HEK293 (cell line): ENCODE results near the gene C5AR2.
"Not testable (repeated sequence)": the region's sequence is repeated elsewhere in the genome, so short reads cannot be mapped to it uniquely, and the experiment has no call there.

ENCODE experiments used
- CTCF ChIA-PET: fragments of 350-600 bp; formaldehyde crosslinking; extraction: SDS; loops from one replicate; lab custom pipeline; 2021; ENCODE audit warnings: antibody characterized with exemption; lab: Yijun Ruan, JAX
- POLR2A ChIA-PET: fragments of 300-600 bp; formaldehyde crosslinking; extraction: SDS; loops from one replicate; lab custom pipeline; 2020; ENCODE audit warnings: antibody characterized with exemption, inconsistent platforms; lab: Yijun Ruan, JAX
- H3K27ac ChIP-seq: fragments of 200-500 bp; sonication (Bioruptor generic); 2 replicates; pipeline ENCODE4 v1.5.1; 2014; ENCODE audit warnings: low read depth, low read length, control low read depth, inconsistent platforms; ENCODE audit errors: extremely low read depth
- H3K36me3 ChIP-seq, 2 experiments: fragments of 200-500 bp in 1 of 2; sonication (Bioruptor generic) in 1 of 2; 1 replicate in 1 of 2; 2 replicates in 1 of 2; pipeline ENCODE4 v1.5.1; 2014 to 2017; ENCODE audit warnings: inconsistent platforms in 2 of 2, low read length in 2 of 2; ENCODE audit not compliant: control insufficient read depth in 2 of 2, insufficient read depth in 1 of 2
- H3K4me1 ChIP-seq: fragments of 200-500 bp; sonication (Bioruptor generic); 2 replicates; pipeline ENCODE4 v1.5.1; 2014; ENCODE audit warnings: mild to moderate bottlenecking, low read length, inconsistent platforms; ENCODE audit not compliant: control insufficient read depth, insufficient read depth
- H3K4me3 ChIP-seq: 2 replicates; pipeline ENCODE4 v1.5.1; 2011; ENCODE audit warnings: low read depth, mild to moderate bottlenecking, control low read depth, low read length, moderate library complexity
- H3K9me3 ChIP-seq: fragments of 200-500 bp; sonication (Bioruptor generic); 2 replicates; pipeline ENCODE4 v1.5.1; 2014; ENCODE audit warnings: low read depth, low read length, inconsistent platforms; ENCODE audit not compliant: control insufficient read depth, insufficient read depth
- KLF1 ChIP-seq: fragments of 450-650 bp; formaldehyde crosslinking; IDR thresholded peaks from 2 replicates; pipeline ENCODE4 v1.5.1; 2016; ENCODE audit warnings: missing biosample characterization, missing genetic modification characterization
- SCRT2 ChIP-seq: fragments of 450-650 bp; formaldehyde crosslinking; IDR thresholded peaks from 2 replicates; pipeline ENCODE4 v1.5.1; 2016; ENCODE audit warnings: missing biosample characterization, missing genetic modification characterization
- ZNF121 ChIP-seq: fragments of 450-650 bp; formaldehyde crosslinking; IDR thresholded peaks from 2 replicates; pipeline ENCODE4 v1.5.1; 2016; ENCODE audit warnings: missing biosample characterization, missing genetic modification characterization
- ZNF132 ChIP-seq: fragments of 450-650 bp; formaldehyde crosslinking; IDR thresholded peaks from 2 replicates; pipeline ENCODE4 v1.5.1; 2017; ENCODE audit warnings: missing biosample characterization, missing genetic modification characterization, borderline replicate concordance
- ZNF560 ChIP-seq: fragments of 450-650 bp; formaldehyde crosslinking; IDR thresholded peaks from 2 replicates; pipeline ENCODE4 v1.5.1; 2017; ENCODE audit warnings: missing biosample characterization, missing genetic modification characterization, borderline replicate concordance
- ZNF843 ChIP-seq: fragments of 450-650 bp; formaldehyde crosslinking; IDR thresholded peaks from 2 replicates; pipeline ENCODE4 v1.5.1; 2016; ENCODE audit warnings: missing biosample characterization, missing genetic modification characterization
- ZSCAN18 ChIP-seq: fragments of 450-650 bp; formaldehyde crosslinking; IDR thresholded peaks from 2 replicates; pipeline ENCODE4 v1.5.1; 2016; ENCODE audit warnings: missing biosample characterization, missing genetic modification characterization
- TF ChIP-seq, protein P1 (sequence below): fragments of 450-650 bp; formaldehyde crosslinking; IDR thresholded peaks from 2 replicates; pipeline ENCODE4 v1.5.1; 2016; ENCODE audit warnings: missing biosample characterization, missing genetic modification characterization
- TF ChIP-seq, protein P2 (sequence below): fragments of 450-650 bp; formaldehyde crosslinking; IDR thresholded peaks from 2 replicates; pipeline ENCODE4 v1.5.1; 2016; ENCODE audit warnings: missing biosample characterization, missing genetic modification characterization, borderline replicate concordance

Gene C5AR2

DNA sequence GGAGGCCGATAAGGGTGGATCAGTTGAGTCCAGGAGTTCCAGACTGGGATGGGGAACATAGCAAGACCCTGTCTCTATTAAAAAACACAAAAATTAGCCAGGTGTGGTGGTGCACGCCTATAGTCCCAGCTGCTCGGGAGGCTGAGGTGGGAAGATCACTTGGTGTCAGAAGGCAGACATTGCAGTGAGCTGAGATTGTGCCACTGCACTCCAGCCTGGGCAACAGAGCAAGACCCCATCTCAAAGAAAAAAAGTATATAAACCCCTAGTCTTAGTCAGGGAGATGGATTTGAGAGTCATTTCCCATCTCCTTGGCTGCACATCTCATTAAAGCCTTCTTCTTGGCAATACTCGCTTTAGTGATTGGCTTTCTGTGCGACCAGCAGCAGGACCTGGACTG, 51.9 kb downstream of the C5AR2 start:
- ChIA-PET CTCF (interaction anchor here (0.6 to 1.5 kb wide), 4 partner anchors 8 to 32 kb away, joined by 3 to 18 read pairs (median 4); no protein-coding TSS in a partner anchor), POLR2A (interaction anchor here (0.6 to 0.7 kb wide), 2 partner anchors 35 to 108 kb away, joined by 3 to 10 read pairs; partner anchors contain the start of gene DHX34)

GRCh38 chr19:47384533-47384932, 52.6 kb downstream of the C5AR2 start:
- POLR2A ChIA-PET, result interaction anchor here (0.6 to 1.6 kb wide), 3 partner anchors 35 to 109 kb away, joined by 3 to 6 read pairs (median 4); partner anchors contain the start of gene DHX34

More for the DNA sequence above, 51.9 kb downstream of the C5AR2 start:
- peaks cover 11 to 34% of the 10 kb centered on the region in 2 experiments for H3K36me3 ChIP-seq
- not testable (repeated sequence) for H3K9me3 ChIP-seq, H3K4me1 ChIP-seq, H3K27ac ChIP-seq, H3K4me3 ChIP-seq
- TF ChIP-seq, protein P1, sequence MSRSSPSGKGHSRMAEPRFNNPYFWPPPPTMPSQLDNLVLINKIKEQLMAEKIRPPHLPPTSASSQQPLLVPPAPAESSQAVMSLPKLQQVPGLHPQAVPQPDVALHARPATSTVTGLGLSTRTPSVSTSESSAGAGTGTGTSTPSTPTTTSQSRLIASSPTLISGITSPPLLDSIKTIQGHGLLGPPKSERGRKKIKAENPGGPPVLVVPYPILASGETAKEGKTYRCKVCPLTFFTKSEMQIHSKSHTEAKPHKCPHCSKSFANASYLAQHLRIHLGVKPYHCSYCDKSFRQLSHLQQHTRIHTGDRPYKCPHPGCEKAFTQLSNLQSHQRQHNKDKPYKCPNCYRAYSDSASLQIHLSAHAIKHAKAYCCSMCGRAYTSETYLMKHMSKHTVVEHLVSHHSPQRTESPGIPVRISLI, result 0 out of 2 replicates have a peak, but pooled peaks have one; percentile 58
- TF ChIP-seq ZNF121, result peak; percentile 92

DNA sequence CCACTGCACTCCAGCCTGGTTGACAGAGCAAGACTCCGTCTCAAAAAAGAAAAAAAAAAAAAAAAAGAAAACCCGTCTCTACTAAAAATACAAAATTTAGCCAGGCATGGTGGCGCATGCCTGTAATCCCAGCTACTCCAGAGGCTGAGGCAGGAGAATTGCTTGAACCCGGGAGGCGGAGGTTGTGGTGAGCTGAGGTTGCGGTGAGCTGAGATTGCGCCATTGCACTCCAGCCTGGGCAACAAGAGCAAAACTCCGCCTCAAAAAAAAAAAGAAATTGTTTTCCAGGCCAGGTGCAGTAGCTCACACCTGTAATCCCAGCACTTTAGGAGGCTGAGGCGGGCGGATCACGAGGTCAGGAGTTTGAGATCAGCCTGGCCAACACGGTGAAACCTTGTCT, 54.6 kb downstream of the C5AR2 start:
- H3K4me1 ChIP-seq, H3K9me3 ChIP-seq, H3K27ac ChIP-seq, H3K4me3 ChIP-seq, H3K36me3 ChIP-seq: not testable (repeated sequence)
- ChIA-PET CTCF (interaction anchor here (0.7 to 1.4 kb wide), 2 partner anchors 38 to 81 kb away, joined by 3 to 4 read pairs; partner anchors contain the start of gene DHX34), POLR2A (interaction anchor here (0.7 kb wide), 2 partner anchors 36 to 98 kb away, joined by 3 to 4 read pairs; partner anchors contain the start of gene KPTN)

More at GRCh38 chr19:47384533-47384932, 52.6 kb downstream of the C5AR2 start:
- CTCF ChIA-PET, result interaction anchor here (0.6 kb wide), 1 partner anchor 327 kb away, joined by 3 read pairs; no protein-coding TSS in a partner anchor
- peaks cover 8 to 29% of the 10 kb centered on the region in 2 experiments for H3K36me3 ChIP-seq
- not testable (repeated sequence) for H3K4me1 ChIP-seq, H3K27ac ChIP-seq
- TF ChIP-seq ZNF121, result peak; percentile 73
- TF ChIP-seq, all 188 proteins: peak for 1; not testable (repeated sequence) for 187
- not testable (repeated sequence) for H3K9me3 ChIP-seq, H3K4me3 ChIP-seq

DNA sequence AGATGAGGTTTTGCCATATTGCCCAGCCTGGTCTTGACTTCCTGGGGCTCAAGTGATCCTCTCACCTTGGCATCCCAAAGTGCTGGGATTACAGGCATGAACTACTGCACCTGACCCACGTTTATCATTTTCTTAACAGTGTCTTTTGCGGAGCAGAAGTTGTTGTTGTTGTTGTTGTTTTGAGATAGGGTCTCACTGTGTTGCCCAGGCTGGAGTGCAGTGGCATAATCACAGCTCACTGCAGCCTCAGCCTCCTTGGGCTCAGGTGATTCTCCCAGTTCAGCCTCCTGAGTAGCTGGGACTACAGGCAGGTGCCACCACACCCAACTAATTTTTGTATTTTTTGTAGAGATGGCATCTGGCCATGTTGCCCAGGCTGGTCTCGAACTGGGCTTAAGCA, 55.6 kb downstream of the C5AR2 start:
- H3K9me3 ChIP-seq, H3K27ac ChIP-seq, POLR2A ChIA-PET, H3K4me1 ChIP-seq, H3K4me3 ChIP-seq, H3K36me3 ChIP-seq: not testable (repeated sequence)
- peak; percentile 81; the same call in 1 of the 2 replicates for TF ChIP-seq ZNF121
- CTCF ChIA-PET, result interaction anchor here (1.4 kb wide), 1 partner anchor 39 kb away, joined by 3 read pairs; the partner anchor contains the start of gene DHX34

DNA sequence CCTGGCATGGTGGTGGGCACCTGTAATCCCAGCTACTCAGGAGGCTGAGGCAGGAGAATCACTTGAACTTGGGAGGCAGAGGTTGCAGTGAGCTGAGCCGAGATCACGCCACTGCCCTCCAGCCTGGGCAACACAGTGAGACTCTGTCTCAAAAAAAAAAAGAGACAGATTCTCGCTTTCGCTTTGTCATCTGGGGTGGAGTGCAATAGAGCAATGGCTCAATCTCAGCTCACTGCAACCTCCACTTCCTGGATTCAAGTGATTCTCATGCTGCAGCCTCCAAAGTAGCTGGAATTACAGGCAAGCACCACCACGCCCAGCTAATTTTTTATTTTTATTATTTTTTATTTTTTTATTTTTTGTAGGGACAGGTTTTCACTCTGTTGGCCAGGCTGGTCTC, 56.7 kb downstream of the C5AR2 start:
- H3K9me3 ChIP-seq, H3K36me3 ChIP-seq, POLR2A ChIA-PET, H3K4me3 ChIP-seq, H3K27ac ChIP-seq, H3K4me1 ChIP-seq: not testable (repeated sequence)
- CTCF ChIA-PET, result interaction anchor here (0.8 to 4.2 kb wide), 5 partner anchors 40 to 610 kb away, joined by 4 to 33 read pairs (median 5); partner anchors contain the start of gene DHX34

- ChIA-PET CTCF (interaction anchor here (0.7 to 4.2 kb wide), 8 partner anchors 19 to 1604 kb away, joined by 3 to 33 read pairs (median 5); partner anchors contain the start of genes DHX34 and RUVBL2), POLR2A (no interaction called here)
- no peak for TF ChIP-seq KLF1 (tag by site-specific recombination)
- TF ChIP-seq, protein P2, sequence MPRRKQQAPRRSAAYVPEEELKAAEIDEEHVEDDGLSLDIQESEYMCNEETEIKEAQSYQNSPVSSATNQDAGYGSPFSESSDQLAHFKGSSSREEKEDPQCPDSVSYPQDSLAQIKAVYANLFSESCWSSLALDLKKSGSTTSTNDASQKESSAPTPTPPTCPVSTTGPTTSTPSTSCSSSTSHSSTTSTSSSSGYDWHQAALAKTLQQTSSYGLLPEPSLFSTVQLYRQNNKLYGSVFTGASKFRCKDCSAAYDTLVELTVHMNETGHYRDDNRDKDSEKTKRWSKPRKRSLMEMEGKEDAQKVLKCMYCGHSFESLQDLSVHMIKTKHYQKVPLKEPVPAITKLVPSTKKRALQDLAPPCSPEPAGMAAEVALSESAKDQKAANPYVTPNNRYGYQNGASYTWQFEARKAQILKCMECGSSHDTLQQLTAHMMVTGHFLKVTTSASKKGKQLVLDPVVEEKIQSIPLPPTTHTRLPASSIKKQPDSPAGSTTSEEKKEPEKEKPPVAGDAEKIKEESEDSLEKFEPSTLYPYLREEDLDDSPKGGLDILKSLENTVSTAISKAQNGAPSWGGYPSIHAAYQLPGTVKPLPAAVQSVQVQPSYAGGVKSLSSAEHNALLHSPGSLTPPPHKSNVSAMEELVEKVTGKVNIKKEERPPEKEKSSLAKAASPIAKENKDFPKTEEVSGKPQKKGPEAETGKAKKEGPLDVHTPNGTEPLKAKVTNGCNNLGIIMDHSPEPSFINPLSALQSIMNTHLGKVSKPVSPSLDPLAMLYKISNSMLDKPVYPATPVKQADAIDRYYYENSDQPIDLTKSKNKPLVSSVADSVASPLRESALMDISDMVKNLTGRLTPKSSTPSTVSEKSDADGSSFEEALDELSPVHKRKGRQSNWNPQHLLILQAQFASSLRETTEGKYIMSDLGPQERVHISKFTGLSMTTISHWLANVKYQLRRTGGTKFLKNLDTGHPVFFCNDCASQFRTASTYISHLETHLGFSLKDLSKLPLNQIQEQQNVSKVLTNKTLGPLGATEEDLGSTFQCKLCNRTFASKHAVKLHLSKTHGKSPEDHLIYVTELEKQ (tag by site-specific recombination), result no peak
- TF ChIP-seq ZNF132 (tag by site-specific recombination), result no peak
- TF ChIP-seq ZSCAN18 (tag by site-specific recombination), result no peak
- TF ChIP-seq ZNF843 (tag by site-specific recombination), result no peak
- no peak for TF ChIP-seq SCRT2 (tag by site-specific recombination)
- no peak for TF ChIP-seq ZNF560 (tag by site-specific recombination)
- TF ChIP-seq, all 188 proteins: peak for 0
- H3K4me1 ChIP-seq, result no peaks in the 10 kb centered on the region
- H3K4me3 ChIP-seq, result no peak overlapping the region
- no peaks in the 10 kb centered on the region; a peak in 1 of 3 replicates for H3K36me3 ChIP-seq
- no peaks in the 10 kb centered on the region for H3K9me3 ChIP-seq
- H3K27ac ChIP-seq, result no peak overlapping the region
Measured at GRCh38 chr19:47389150-47389556, 57.2 kb downstream of the C5AR2 start.
